Activated CD4-positive, alpha-beta T cell treated with anti-CD3 and anti-CD28 coated beads for 24 hours (primary cell): ENCODE results near the gene HTT-AS.
A peak's percentile ranks its signal among the peaks of the same experiment; 100 is the strongest.
"Not testable (repeated sequence)": the region's sequence is repeated elsewhere in the genome, so short reads cannot be mapped to it uniquely, and the experiment has no call there.

ENCODE experiments used
- DNase-seq, 2 donors: peaks; one replicate each; pipeline ENCODE4 v3.0.0-alpha.2; 2020; ENCODE audit warnings: low read depth in 2 of 2

The HTT-AS gene

GRCh38 chr4:3074078-3074845 lies at the start of gene HTT-AS, which contains the start of gene HTT:
Gene HTT-AS, minus strand, starts transcription at chr4:3074538.
Gene HTT, plus strand, starts transcription at chr4:3074681. Its CDS starts 145 bp downstream, at chr4:3074826.
- peak; percentile 98 to 99 for DNase-seq

DNA sequence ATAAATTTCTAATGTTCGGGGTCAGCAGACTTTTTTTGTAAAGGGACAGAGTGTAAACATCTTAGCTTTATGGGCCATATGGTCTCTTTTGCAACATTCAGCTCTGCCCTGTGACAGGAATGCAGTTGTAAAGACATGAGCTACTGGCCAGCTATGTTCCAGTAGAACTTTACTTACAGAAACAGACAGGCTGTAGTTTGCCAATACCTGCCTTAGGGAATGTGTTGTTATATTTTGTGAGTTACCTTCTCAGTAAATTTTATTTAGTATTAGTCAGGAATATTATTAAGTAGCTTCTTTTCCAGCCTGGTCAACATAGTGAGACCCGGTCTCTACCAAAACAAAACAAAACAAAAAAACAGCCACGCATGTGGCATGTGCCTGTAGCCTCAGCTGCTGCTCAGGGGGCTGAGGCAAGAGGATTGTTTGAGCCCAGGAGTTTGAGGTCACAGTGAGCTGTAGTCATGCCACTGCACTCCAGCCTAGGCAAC lies 48.9 kb upstream of the HTT-AS start:
- DNase-seq, result no peak

- DNase-seq, result no peak
These were observed 47.8 kb upstream of the HTT-AS start for GRCh38 chr4:3122081-3122563.

- DNase-seq, result no peak
These were observed 47.3 kb upstream of the HTT-AS start for GRCh38 chr4:3121596-3121995.

GRCh38 chr4:3121110-3121509 lies 46.8 kb upstream of the HTT-AS start:
- no peak for DNase-seq

DNA sequence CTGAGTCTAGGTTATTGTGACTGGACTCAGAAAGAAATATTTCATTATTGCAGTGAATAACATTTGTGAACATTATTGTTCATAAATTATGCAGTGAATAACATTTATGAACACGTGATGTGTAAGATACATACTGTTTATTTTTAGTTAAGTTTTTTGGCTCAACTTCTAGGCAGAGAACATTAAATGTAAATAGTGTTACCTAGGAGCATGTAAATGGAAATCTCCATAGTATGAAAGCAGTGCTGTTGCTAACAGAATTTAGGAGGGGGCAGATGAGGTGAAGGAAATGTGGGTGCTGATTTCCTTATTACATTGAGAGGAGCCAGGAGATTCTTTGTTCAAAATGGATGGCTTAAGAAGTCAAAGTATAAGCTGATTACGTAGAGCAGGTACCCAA lies 45.1 kb upstream of the HTT-AS start:
- no peak for DNase-seq

- no peak for DNase-seq
These were observed 44.0 kb upstream of the HTT-AS start for GRCh38 chr4:3118312-3118711.

DNA sequence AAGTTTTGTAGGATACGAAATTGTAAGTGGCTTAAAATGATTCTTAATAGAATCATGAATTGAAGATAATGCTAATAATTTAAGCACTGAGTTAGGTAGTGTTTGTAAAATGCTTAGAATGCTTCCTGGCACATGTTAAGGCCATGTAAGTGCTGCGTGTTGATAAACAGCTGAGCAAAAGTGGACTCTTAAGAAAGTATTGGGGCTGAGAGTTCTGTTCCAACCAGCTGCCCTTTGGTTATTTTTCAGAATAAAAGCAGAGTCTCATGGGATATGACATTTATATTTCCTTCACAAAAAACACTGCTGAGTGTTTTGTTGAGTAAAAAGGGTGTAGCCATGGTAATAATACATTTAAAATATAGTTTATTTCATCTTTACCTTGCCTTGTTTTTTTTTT lies 42.6 kb upstream of the HTT-AS start:
- no peak for DNase-seq

DNA sequence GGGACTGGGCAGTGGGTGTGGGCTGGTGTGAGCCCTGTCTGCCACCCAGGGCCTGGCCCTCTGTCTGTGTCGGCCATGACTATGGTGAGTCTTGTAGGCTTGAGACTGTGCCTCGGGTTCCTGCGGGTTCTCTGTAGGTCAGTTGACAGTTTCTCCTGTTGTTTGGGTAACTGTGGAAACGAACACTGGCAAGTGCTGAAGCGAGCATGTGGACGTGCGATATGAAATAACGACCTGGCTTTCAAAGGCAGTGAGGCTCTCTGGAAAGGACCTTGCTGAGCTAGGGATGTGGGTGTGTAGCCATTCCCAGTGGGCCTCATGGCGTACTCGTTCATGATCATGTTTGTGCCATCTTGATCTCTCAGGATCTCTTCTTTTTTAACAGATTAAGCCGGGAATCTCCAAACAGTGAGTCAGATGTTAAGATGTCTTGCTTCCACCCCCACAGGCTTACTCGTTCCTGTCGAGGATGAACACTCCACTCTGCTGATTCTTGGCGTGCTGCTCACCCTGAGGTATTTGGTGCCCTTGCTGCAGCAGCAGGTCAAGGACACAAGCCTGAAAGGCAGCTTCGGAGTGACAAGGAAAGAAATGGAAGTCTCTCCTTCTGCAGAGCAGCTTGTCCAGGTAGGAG lies 41.4 kb upstream of the HTT-AS start:
- no peak for DNase-seq

DNA sequence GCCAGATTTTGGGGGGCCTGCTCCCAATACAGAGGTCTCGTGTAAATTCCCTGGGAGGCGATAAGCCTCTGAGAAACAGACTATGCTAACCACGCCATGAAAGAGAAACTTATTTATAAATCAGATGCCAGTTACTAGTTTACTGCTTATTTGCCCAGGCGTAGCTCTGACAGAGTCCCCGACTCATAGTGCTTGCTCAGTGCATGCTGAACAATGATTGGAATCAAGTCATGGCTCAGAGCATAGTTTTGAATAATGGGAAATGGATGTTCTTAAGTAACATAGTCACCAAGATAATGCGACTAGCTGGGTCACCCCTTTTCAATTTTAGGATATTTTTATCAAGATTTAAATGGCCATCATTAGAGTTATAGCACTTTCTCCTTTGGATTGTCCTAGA lies 40.0 kb upstream of the HTT-AS start:
- no peak for DNase-seq

DNA sequence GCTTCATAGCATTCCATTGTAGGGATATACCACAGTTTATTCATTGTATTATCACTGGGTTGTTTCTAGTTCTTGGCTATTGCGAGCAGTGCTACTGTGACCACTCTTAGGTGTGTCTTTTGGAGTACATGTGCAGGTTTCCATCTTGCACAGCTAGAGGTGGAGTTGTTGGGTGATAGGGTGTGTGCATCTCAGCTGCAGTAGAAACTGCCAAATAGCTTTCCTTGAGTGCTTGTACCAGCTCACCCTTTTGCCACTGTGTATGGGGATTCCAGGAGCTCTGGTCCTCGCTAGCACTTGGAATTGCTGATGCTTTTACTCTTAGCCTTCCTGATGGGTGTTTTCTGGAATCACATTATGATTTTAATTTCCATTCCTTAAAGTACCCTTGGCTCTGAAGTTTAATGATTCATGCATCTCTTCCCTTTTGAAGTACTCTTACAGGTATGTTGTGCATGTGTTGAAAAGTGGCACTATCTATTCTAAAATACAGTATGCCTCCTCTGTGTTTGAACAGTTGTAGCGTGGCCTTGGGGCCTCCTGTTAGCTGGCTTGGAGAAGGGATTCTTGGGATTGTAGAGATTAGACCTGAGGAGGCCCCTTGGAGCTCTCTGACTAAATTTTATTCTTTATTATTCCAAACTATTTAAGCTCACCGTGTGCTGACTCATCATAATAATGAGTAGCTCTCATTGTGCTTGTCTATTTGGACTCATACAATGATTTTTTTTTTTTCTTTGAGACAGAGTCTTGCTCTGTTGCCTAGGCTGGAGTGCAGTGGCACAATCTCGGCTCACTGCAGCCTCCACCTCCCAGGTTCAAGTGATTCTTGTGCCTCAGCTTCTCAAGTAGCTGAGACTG lies 38.5 kb upstream of the HTT-AS start:
- DNase-seq, result no peak

DNA sequence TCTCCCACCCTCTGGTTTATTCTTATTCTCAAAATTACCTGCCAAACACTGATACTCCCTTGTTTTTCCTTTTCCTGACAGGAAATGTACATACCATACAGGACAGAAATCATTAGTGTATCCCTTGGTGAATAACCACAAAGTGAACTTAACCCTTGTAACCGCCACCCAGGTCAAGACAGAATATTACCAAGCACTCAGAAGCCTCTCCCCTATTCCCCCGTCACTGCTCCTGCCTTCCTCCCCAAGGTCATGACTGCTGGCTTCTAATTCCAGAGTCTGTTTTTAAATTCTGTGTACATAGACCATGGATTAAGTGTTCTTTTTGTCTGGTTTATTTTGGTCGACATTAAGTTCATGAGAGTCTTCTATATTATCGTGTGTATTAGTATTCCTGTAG lies 37.9 kb upstream of the HTT-AS start:
- no peak for DNase-seq

DNA sequence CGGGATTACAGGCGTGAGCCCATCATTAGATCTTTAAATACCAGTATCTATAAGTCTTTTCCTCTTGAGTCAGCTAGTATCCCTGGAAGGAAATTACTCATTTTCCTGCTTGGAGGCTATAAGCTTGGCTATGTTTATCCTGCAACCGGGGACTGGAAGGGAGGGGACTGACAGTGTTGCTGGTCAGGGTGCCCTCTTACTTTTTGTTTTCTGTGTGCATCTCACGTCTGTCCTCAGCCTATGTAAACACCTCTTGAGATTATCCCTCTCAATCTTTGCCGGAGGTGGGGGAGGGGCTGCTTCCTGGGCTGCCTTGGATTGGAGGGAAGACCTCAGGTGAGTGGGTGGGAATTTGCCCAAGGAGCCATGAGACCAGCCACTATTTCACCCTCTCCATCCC lies 37.1 kb upstream of the HTT-AS start:
- DNase-seq, result no peak

GRCh38 chr4:3108211-3108610 lies 33.9 kb upstream of the HTT-AS start:
- no peak for DNase-seq

DNA sequence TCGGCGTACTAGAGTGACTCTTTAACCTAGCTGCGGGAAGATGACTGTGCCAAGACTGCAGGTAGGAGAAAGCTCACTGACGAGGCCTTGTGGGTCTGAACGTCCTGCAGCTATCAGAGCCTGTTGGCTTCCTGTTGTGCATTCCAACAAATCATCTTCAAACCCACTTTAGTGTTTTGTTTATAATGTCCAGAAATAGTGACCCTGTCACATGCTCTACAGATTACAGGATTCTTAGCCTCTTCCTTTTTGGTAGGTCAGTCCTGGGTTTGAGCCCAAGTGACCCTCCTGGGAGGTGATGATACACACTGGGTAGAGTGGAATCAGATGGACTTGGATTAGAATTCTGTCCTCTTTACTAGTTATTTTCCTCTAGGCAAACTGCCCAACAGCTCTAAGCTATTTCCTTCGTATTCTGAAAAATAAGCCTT lies 33.4 kb upstream of the HTT-AS start:
- no peak for DNase-seq

GRCh38 chr4:3107271-3107670 lies 32.9 kb upstream of the HTT-AS start:
- no peak for DNase-seq

- DNase-seq, result peak; percentile 88 to 89
These were observed 32.2 kb upstream of the HTT-AS start for GRCh38 chr4:3106339-3107186.

- DNase-seq, result no peak
These were observed 24.0 kb upstream of the HTT-AS start for GRCh38 chr4:3098346-3098745.

DNA sequence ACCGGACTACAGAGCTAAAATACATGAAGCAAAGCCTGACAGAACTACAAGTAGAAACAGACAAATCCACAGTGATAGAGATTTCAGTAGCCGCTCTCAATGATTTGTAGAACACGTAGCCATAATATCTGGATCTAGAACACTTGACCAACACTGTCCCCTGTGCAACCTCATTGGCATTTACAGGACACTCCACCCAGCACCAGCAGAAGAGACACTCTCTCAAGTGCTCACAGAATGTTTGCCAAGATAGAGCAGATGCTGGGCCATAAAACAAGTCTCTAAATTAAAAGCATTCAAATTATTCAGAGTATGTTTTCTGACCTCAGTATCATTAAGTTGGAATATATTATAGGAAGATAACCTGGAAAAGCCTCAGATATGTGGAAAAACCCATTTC lies 21.9 kb upstream of the HTT-AS start:
- no peak for DNase-seq

- DNase-seq, result not testable (repeated sequence)
These were observed 20.4 kb upstream of the HTT-AS start for GRCh38 chr4:3094701-3095100.

GRCh38 chr4:3091464-3091863 lies 17.1 kb upstream of the HTT-AS start:
- DNase-seq, result no peak
